HG02970 (cell line): ENCODE results near the gene ITGA3.

Experiments
- ATAC-seq: cut with Tn5 transposase; IDR thresholded peaks from one replicate; pipeline ENCODE4 v1.9.1; 2021; ENCODE audit warnings: mild to moderate bottlenecking, moderate library complexity, moderate number of reproducible peaks; ENCODE audit not compliant: unreplicated experiment, low FRiP score

Gene ITGA3

GRCh38 chr17:50139185-50139783 is 83.4 kb downstream of the ITGA3 start:
- ATAC-seq, result no peak
